Measurements from ENCODE around the gene VASP.

- no peak for TF ChIP-seq CTCF (IDR thresholded peaks at IDR 0.05; ENCODE audit: poor library complexity, severe bottlenecking)
- no peak for TF ChIP-seq EP300 (conservative IDR thresholded peaks at IDR 0.05; ENCODE audit: poor library complexity, severe bottlenecking)
- TF ChIP-seq REST (IDR thresholded peaks at IDR 0.05; ENCODE audit: borderline replicate concordance): no peak
These were observed 5.7 kb downstream of the VASP start for GRCh38 chr19:45512881-45513483.
